COLO668 (cell line): Measurements from ENCODE around the gene MRPL21.

Experiments used
- DNase-seq: peaks from one replicate; lab custom pipeline; 2025; ENCODE audit not compliant: unreplicated experiment; lab: John Stamatoyannopoulos, UW

MRPL21 gene

GRCh38 chr11:68903288-68904247, at the start of gene MRPL21, which contains the start of gene IGHMBP2:
TSS of gene MRPL21 (minus strand) at chr11:68903832. CDS start at chr11:68903810, 22 bp downstream.
TSS of gene IGHMBP2 (plus strand) at chr11:68903891. CDS start at chr11:68903953, 62 bp downstream.
- DNase-seq = peak; percentile 87

DNA sequence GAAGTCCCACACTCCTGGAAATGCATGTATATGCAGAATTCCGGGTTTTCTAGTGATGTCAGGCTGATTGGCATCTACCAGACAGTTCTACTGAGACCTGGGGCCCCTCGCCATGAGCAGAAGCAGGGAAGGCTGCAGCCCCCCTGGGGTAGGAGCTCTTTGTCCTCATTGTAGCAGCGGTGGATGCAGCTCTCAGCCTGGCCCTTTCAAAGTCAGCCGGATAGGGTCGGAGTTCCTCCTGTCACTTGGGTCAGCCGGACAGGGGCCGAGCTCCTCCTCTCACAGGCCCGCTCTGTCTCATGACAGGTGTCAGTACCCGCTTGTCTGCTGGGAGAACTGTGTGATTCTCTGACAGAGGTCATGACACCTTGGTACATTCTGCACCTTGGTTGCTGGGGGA, 47.1 kb upstream of the MRPL21 start:
- DNase-seq = no peak

- no peak for DNase-seq
Measured at GRCh38 chr11:68950270-68950669, 46.6 kb upstream of the MRPL21 start.

DNA sequence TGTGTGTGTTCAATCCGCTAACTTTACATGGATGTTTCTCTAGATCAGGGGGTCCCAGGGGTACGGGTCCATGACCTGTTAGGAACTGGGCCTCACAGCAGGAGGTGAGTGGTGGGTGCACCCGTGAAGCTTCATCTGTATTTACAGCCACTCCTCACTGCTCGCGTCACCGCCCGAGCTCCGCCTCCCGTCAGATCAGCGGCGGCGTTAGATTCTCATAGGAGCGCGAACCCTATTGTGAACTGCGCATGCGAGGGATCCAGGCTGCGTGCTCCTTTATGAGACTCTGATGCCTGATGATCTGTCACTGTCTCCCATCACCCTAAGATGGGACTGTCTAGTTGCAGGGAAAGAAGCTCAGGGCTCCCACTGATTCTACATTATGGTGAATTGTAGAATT, 45.3 kb upstream of the MRPL21 start:
- DNase-seq = no peak

DNA sequence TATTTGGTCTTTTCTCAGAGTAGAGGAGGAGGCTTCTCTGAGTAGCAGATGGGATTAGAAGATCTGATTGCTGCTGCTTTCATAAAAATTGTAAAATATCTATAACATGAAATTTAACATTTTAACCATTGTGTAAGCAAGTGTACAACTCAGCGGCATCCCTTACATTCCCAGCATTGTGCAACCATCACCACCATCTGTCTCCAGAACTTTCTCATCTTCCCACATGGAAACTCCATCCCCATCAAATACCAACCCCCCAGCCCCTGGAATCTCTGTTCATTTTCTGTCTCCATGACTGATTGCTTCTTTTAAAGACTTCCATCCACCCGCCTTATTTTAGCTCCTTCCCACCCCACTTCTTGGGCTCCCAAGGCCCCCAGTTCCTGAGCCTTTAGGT, 44.9 kb upstream of the MRPL21 start:
- no peak for DNase-seq

- no peak for DNase-seq
Measured at GRCh38 chr11:68947151-68947550, 43.5 kb upstream of the MRPL21 start.

- DNase-seq = no peak
Measured at GRCh38 chr11:68946416-68947090, 42.9 kb upstream of the MRPL21 start.

DNA sequence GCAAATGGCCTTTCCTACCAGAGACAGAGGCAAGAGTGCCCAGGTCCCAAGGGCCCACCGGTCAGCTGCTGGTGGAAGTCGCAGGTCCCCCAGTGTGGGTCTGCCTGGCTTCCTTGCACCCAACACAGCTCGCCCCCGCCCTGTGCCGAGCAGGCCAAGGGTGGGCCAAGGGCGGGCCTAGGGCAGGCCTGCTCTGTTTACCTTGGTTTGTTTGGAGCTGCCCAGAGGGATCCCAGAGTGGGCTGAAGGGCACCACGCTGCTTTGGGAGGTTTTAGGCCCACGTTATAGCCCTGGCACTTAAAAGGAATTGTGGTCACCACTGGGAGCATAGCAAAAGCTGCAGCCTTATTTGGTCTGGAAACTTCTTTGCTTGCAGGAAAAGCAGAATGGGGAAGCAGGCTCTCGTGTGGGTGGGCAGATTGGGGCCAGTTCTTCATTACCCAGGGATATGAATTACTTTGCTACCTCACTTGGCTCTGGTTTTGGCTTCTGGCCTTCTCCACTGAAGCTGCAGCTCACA, 39.2 kb upstream of the MRPL21 start:
- DNase-seq = no peak

- no peak for DNase-seq
Measured at GRCh38 chr11:68942095-68942620, 38.5 kb upstream of the MRPL21 start.

GRCh38 chr11:68941324-68942094, 37.9 kb upstream of the MRPL21 start:
- no peak for DNase-seq

DNA sequence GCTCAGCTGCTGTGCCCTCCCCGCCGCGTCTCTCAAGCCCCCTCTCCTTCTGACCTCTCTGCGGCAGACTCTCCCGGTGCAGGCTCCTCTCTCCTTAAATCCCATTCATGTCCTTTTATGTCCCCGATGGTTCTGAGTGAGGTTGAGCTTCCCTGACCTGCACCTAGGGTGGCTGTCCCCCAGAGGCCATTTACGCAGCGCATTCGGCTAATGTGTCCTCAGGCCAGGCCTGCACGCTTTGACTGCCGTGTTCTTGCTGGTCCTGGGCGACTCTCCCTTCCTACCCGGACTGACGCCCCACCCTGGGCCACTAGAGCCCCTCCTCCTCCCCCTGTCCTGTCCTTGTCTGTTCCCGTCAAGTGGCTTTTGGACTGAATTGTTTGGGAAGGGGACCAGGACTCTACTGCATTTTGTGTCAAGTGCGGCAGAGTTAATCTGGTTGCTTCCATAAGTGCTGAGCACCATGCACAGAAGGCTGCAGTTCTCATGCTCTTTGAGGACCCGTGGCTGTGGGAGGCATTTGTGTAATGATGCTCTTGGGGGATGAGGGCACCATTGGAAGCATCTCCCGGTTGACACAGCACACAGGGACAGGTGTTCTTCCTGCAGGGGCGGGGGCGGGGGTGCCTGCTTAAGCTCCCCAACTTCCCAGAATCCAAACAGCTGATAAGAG, 37.2 kb upstream of the MRPL21 start:
- DNase-seq = no peak

GRCh38 chr11:68939583-68940555, 36.2 kb upstream of the MRPL21 start:
- no peak for DNase-seq

GRCh38 chr11:68938816-68939582, 35.4 kb upstream of the MRPL21 start:
- DNase-seq = no peak

DNA sequence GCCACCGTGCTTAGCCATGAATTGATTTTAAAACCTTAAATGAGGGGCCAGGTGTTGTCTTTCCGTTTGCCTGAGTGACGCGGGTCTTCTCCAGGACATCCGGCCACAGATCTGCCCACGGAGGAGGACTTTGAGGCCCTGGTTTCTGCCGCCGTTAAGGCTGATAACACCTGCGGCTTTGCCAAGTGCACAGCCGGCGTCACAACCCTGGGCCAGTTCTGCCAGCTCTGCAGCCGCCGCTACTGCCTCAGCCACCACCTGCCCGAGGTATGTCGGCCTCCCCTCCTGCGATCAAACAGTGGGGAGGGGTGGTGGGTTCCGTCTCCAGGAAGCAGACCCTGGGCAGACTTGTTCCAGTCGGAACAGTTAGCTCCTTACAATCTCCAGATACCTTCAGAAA, 34.5 kb upstream of the MRPL21 start:
- DNase-seq = no peak

DNA sequence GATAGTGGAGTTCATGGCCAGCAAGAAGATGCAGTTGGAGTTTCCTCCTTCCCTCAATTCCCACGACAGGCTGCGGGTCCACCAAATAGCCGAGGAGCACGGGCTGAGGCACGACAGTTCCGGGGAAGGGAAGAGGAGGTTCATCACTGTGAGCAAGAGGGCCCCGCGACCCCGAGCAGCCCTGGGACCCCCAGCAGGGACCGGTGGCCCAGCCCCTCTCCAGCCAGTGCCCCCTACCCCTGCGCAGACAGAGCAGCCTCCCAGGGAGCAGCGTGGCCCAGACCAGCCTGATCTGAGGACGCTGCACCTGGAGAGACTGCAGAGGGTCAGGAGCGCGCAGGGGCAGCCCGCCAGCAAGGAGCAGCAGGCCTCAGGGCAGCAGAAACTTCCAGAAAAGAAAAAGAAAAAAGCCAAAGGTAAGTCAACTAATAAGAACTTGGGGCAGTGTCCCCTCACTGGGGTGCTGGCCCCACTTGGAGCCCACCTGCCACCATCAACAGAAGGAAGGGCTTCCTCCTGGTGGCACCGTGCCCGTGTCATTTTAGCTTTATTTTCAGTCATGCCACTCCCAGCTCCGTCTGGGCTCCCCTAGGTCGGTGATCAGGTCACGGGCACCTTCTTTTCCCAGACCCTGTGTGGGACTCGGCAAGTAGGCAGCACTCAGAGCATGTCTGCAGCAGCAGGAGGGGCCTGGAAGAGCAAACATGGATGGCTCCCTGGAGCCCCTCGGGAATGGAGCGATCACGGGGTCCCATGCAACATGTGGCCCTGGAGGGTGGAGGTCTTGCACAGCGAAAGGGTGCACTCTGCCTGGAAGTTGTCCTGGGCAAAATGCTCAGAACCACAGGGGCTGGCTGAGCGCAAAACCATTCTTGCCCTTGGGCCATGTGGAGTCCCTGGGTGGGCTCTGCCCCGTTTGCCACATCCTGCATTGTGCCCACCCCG, 33.3 kb upstream of the MRPL21 start:
- DNase-seq = no peak

GRCh38 chr11:68936358-68936636, 32.7 kb upstream of the MRPL21 start:
- no peak for DNase-seq

DNA sequence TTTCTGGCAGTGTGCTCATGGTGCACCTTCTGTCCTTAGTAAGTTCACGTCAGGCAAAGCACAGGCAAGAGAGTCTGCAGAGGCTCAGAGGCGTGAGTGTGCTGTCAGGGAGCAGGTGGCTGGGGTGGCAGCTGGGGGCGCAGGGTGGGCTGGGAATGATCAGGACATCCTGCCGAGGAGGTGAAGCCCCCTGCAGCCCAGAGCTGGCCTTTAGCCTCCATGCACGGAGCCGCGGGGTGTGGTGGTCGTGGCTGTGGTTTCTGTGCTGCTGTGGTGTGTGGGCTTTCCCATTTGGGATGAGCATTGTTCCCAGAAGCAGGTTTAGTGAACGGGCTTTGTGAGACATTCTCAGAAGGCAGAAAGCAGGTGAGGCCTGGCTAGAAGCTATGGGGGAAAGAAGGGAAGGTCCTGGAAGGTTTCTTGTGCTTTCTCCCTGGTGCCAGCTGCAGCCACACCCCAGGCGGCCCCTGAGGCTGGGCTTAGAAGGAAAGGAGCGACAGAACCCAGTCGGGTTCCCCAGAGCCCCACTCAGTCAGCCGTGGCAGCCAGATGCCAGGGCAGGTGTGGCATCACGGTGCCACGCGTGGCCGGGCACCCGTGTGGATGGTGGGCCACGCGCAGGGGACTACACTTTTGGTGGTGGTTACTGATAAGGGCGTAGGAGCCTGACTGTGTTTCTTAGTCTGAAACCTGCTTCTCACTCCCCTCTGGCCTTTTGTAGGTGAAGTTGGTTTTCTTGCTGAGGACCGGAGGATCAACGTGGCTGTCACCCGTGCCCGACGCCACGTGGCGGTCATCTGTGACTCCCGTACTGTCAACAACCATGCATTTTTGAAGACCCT, 32.1 kb upstream of the MRPL21 start:
- no peak for DNase-seq
